Stimulated activated CD8-positive, alpha-beta memory T cell treated with anti-CD3 and anti-CD28 coated beads, Interleukin-4, amount 100 ng/mL, for 48 hours (primary cell): ENCODE results near the gene BCAR3.
"Not testable (repeated sequence)": the region's sequence is repeated elsewhere in the genome, so short reads cannot be mapped to it uniquely, and the experiment has no call there.

Experiments used
- DNase-seq: peaks from one replicate; pipeline ENCODE4 v3.0.0-alpha.2; 2020

Gene BCAR3

DNA sequence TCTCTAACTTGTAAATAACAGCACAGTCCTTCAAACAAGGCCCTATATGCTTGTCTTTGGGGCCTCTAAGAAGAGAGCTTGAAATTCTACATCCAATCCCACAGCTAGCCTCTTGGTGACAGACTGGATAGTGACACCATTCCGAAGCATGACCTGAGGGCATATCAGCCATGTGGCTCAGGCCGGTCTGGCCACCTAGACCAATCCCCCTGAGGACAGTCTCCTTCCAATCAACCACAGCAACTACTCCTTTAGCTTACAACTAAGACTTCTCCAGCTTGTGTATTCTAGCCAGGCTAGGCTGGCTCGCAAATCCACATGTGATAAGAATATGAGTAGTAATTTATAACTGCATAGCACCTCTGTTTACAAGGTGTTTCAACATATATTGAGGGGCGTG is 14.0 kb downstream of the BCAR3 start:
- no peak for DNase-seq

DNA sequence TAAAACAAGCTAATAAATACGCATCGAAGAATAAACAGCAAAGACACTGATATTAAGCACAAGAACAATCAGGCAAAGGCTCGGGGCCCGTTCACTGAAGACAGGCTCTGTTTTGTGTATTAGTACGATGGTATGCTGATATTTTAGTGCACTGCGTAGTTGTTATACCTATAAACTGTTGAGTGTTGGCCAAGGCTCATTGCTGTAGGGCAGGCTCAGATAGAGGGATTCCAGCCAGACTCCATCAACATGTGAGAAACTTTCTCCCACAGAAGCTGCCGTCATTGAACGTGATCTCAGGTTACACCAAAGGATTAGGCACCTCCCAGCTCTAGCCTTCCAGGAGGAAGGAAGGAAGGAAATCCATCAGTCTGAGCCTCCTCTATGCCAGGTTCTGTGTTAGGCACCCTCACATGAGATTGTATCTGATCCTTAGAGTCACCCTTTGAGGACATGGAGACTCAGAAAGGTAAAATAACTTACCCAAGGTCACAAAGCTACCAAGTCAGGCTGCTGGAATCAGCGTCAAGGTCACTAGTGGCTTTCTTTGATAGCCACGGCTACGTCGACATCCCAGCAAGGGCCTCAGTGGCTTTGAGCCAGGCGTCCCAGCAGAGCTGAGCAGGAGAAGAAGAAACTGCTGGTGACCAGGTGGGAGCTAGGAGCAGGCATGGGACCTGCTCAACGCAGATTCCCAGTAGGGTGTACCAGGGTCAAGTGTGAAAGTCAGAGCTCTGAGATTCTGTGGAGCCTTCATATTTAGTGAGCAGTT is 14.8 kb downstream of the BCAR3 start:
- DNase-seq = no peak

DNA sequence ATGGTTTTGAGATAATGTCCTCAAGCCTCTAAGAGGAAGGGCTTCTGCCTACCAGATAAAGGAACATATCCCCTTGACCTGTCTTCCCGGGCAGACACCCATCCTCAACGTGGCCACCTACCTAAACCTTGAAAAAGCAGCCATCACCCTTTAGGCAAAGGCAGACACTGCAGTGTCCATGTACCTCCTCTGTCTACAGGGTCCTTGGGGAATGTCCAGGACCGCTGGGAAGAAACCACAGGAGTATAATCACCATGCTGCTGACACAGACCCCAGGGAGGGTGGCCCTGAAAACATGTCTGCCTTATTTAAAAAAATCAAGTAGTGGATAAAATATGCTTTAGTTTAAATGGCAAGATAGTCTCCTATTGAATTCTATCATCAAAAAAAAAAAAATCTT is 16.6 kb downstream of the BCAR3 start:
- no peak for DNase-seq

GRCh38 chr1:93663208-93663614 is 18.4 kb downstream of the BCAR3 start:
- no peak for DNase-seq

DNA sequence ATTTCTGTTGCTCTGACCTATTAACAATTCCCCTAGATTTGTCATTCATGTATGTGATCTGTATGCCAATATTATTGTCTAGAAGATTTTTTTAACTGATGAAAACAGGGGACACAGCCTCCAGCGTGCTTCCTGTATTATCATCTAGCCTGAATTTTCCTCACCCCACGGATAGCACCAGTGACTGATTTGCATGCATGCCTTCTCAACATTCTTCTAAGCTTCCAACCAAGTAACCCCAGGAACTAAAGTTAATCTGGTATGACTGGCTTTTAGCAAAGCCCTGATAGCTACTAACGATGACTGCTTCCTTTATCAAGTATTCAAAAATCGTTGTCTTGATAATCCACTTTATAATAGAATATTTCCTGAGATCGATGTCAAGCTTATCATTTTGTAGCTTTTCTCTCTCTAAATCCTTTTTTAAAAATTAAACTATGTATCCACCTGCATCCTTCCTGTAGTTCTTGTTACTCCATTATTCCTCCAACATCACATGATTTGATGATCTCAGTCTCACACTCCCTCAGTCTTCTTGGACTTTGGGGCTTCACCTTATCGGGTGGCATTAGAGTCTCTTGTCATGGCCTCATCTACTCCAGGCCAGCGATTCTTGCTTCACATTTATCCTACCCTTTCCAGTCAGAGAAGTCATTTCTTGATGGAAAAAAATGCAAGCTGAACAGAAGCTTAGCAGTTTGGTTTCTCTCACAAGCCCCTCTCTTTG is 19.0 kb downstream of the BCAR3 start:
- DNase-seq = no peak

GRCh38 chr1:93661829-93662474 is 19.7 kb downstream of the BCAR3 start:
- DNase-seq = no peak

- DNase-seq = not testable (repeated sequence)
Measured at GRCh38 chr1:93661341-93661740, 20.3 kb downstream of the BCAR3 start.

- no peak for DNase-seq
Measured at GRCh38 chr1:93659822-93660503, 21.7 kb downstream of the BCAR3 start.

DNA sequence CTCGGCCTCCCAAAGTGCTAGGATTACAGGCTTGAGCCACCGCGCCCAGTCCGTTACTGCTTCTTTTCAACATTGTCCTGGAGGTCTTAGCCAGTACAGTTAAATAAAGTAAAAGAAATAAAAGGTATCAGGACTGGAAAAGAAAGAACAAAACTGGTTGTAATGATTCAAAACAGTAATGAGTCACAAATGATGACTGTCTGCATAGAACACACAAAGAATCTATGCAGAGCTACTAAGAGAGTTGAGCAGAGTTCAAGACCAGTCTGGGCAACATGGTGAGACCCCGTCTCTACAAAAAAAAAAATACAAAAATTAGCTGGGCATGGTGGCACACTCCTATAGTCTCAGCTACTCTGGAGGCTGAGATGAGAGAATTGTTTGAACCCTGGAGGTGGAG is 23.4 kb downstream of the BCAR3 start:
- DNase-seq = no peak

- DNase-seq = no peak
Measured at GRCh38 chr1:93656491-93656890, 25.1 kb downstream of the BCAR3 start.

GRCh38 chr1:93653656-93654055 is 28.0 kb downstream of the BCAR3 start:
- no peak for DNase-seq

DNA sequence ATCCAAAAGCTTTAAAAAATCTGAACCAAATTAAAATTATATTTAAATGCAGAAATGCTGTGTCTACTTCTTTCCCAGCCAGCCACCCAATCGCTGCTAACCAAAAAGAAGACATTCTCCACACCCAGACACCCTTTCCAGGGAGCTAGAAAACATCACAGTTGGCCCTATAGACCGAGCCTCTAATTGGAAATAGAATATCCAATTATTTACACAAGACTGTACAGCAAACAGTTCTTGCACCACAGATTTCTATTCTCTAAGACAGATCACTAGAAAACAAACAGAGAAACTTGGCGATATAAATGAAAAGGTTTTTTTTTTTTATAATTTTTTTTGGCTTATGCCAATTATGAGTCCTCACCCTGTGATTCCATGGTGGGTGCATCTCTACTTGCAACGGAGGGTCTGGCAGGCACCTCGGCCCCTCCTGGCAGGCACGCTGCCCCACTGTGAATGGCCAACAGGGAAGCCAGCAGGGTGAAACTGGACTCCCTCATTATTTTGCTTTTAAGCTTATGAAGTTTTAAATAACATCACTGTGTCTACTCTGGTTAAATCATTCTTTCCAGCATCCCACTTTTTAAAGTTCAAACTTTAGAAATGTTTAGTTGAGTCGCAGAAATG is 29.2 kb downstream of the BCAR3 start:
- no peak for DNase-seq

DNA sequence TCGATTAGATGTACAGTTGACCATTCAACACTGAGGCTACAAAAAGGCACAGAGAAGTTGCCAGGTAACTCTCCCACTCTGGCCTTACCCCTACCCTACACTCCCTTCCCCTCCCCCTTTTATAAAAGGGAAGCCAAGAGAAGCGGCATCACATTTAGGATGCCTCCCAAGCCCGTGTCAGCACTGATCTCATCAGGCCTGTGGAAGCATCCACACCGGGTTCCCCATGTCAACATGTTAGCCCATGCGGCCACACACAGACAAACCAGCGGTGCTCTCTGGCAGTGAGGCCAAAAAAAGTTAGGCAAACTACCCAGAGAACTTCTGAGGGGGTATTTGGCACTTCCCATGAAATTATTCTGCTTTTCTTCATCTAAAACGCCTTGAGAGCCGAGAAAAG is 29.9 kb downstream of the BCAR3 start:
- no peak for DNase-seq

GRCh38 chr1:93650159-93650558 is 31.5 kb downstream of the BCAR3 start:
- DNase-seq = not testable (repeated sequence)

DNA sequence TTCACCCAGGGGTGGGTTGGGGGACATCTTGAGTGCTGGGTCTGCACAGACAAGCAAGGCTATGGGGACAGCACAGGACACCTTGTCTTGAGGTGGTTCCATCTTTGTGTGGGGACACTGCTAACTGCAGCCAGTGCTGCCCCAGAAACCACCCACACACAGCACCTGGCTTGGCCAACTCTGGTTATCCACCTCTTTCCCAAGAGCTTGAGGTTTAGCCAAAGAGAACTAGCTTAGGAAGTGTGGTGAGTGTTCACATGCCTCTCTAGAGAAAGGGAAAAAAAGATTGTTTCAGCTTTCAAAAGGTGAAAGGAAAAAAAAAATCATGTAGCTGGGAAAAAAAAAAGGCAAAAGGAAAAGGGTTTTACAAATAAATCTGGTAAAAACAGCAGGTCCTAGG is 32.4 kb downstream of the BCAR3 start:
- DNase-seq = no peak

DNA sequence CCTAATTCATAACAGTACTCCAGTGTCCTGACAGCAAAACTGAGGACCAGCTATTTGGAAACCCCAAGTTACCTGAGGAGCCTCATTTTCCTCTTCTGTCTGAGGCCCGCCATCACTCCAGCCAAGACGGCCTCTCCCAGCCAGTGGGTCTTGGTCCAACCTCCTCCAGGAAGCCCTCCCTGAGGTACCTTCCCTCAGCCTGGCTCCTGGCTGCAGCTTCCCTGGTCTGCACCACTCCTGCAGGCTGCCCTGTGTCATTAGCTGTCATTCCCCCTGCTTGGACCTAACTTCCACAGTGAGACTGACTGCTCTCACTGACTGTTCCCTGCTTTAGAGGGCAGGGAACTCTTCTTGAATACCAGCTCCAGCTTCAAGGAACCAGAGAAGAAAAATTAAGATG is 33.0 kb downstream of the BCAR3 start:
- no peak for DNase-seq

DNA sequence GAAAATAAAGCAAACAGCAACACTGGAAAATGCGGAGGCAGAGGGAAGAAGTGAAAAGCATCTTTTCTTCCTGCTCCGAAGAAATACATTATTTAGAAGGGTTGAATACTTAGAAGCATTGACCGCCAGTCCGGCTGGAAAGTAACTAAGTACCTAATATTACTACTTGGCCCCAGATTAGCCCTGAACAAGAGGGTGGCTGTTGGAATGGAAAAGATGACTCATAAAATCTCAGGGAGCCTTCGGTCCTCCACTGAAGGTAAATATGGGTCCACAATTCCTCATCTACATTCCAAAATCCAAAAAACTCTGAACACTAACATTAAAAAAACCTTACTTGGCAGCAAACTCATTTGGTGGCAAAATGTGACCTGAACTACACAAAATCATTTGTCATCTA is 40.1 kb downstream of the BCAR3 start:
- no peak for DNase-seq

GRCh38 chr1:93640656-93641440 is 40.8 kb downstream of the BCAR3 start:
- DNase-seq = no peak

- no peak for DNase-seq
Measured at GRCh38 chr1:93638981-93639380, 42.7 kb downstream of the BCAR3 start.

GRCh38 chr1:93638307-93638847 is 43.3 kb downstream of the BCAR3 start:
- no peak for DNase-seq

- DNase-seq = no peak
Measured at GRCh38 chr1:93636712-93637111, 44.9 kb downstream of the BCAR3 start.
